ENCODE results near the gene FAM3C. TPM values are rescaled to one million over a fixed set of nuclear protein-coding genes. Genes with fewer than 3 reads are reported as not detected.

The FAM3C gene
- total RNA-seq, 1 experiment from 2014 or later: 322 TPM

DNA sequence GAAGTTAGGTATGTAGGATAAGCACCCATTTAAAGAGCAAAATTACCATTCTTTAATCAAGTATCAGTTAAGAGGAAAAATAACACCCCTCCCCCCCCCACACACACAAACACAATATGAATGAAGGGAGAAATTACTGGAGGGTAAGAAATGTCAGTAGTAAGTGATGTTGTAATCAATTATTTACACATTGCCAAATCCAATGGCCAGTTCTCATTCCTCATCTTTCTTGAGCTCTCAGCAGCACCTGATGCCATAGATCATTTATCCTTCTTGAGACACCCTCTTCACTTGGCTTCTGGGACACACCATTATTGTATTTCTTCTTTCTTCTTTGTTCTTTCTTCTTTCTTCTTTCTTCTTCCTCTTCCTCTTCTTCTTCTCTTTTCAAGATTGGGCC is 33.7 kb upstream of the FAM3C start:
- H3K27me3 ChIP-seq (ENCODE audit: insufficient read depth, low read length): no peaks in the 10 kb centered on the region
- no peaks in the 10 kb centered on the region for H4K20me1 ChIP-seq (ENCODE audit: insufficient read depth)
- H3K9me2 ChIP-seq (ENCODE audit: insufficient read depth): no peaks in the 10 kb centered on the region
- intact Hi-C loops (cut with micrococcal nuclease): loop anchor here (1.0 kb wide), 1 partner anchor 44 kb away; no protein-coding TSS in a partner anchor
- no peaks in the 10 kb centered on the region for H3K36me3 ChIP-seq (ENCODE audit: control insufficient read depth in 1 of 2, insufficient read depth in 2 of 2, low read length in 2 of 2)
- ChIA-PET POLR2A (no interaction called here), CTCF (no interaction called here), RAD21 (ENCODE audit: low non-redundant PET in 1 of 2, low total read pairs in 2 of 2, uncharacterized antibody in 2 of 2, unreplicated experiment in 2 of 2) (no interaction called here)
- H3K4me3 ChIP-seq (replicated peaks in 1 of 2; ENCODE audit: low read depth in 1 of 2, low read length in 2 of 2): no peak overlapping the region
- H3K79me2 ChIP-seq (ENCODE audit: insufficient read depth, low read length): no peaks in the 10 kb centered on the region
- no peak for DNase-seq (ENCODE audit: low read depth, low spot score)
- no peaks in the 10 kb centered on the region for H3K9me3 ChIP-seq (ENCODE audit: control insufficient read depth in 1 of 2, insufficient read depth in 1 of 2, low read depth in 1 of 2, low read length in 2 of 2)
- peak overlapping the region; percentile 22 for H2AFZ ChIP-seq (ENCODE audit: low read depth, low read length, poor library complexity, severe bottlenecking)
- H3K27ac ChIP-seq (ENCODE audit: low read depth, low read length): no peak overlapping the region
- H3K9ac ChIP-seq (ENCODE audit: low read length): no peak overlapping the region
- BruUV-seq (replicated peaks): no TSS peak
- ATAC-seq: no peak
- no peaks in the 10 kb centered on the region for H3K4me1 ChIP-seq (ENCODE audit: control insufficient read depth in 1 of 2, insufficient read depth in 2 of 2, low read length in 2 of 2)
- H3K4me2 ChIP-seq (ENCODE audit: low read length): no peak overlapping the region
- TF ChIP-seq, protein P1, sequence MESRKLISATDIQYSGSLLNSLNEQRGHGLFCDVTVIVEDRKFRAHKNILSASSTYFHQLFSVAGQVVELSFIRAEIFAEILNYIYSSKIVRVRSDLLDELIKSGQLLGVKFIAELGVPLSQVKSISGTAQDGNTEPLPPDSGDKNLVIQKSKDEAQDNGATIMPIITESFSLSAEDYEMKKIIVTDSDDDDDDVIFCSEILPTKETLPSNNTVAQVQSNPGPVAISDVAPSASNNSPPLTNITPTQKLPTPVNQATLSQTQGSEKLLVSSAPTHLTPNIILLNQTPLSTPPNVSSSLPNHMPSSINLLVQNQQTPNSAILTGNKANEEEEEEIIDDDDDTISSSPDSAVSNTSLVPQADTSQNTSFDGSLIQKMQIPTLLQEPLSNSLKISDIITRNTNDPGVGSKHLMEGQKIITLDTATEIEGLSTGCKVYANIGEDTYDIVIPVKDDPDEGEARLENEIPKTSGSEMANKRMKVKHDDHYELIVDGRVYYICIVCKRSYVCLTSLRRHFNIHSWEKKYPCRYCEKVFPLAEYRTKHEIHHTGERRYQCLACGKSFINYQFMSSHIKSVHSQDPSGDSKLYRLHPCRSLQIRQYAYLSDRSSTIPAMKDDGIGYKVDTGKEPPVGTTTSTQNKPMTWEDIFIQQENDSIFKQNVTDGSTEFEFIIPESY (IDR thresholded peaks at IDR 0.05; ENCODE audit: extremely low read depth, insufficient replicate concordance, low read length): no peak
- TF ChIP-seq ELF1 (IDR thresholded peaks at IDR 0.05; ENCODE audit: borderline replicate concordance, low read depth): no peak
- TF ChIP-seq EGR1 (IDR thresholded peaks at IDR 0.05; ENCODE audit: low read depth): no peak
- TF ChIP-seq EZH2 (IDR thresholded peaks at IDR 0.05): no peak
- no peak for TF ChIP-seq ZNF274 (IDR thresholded peaks at IDR 0.05; ENCODE audit: low read depth, low read length)
- no peak for TF ChIP-seq CEBPB (IDR thresholded peaks at IDR 0.05; ENCODE audit: low read depth)
- TF ChIP-seq CBX3 (IDR thresholded peaks at IDR 0.05; ENCODE audit: low read depth): no peak
- TF ChIP-seq EZH2phosphoT487 (IDR thresholded peaks at IDR 0.05; ENCODE audit: borderline replicate concordance): no peak
- TF ChIP-seq, protein P2, sequence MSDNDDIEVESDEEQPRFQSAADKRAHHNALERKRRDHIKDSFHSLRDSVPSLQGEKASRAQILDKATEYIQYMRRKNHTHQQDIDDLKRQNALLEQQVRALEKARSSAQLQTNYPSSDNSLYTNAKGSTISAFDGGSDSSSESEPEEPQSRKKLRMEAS (IDR thresholded peaks at IDR 0.05): no peak
- TF ChIP-seq, protein P3, sequence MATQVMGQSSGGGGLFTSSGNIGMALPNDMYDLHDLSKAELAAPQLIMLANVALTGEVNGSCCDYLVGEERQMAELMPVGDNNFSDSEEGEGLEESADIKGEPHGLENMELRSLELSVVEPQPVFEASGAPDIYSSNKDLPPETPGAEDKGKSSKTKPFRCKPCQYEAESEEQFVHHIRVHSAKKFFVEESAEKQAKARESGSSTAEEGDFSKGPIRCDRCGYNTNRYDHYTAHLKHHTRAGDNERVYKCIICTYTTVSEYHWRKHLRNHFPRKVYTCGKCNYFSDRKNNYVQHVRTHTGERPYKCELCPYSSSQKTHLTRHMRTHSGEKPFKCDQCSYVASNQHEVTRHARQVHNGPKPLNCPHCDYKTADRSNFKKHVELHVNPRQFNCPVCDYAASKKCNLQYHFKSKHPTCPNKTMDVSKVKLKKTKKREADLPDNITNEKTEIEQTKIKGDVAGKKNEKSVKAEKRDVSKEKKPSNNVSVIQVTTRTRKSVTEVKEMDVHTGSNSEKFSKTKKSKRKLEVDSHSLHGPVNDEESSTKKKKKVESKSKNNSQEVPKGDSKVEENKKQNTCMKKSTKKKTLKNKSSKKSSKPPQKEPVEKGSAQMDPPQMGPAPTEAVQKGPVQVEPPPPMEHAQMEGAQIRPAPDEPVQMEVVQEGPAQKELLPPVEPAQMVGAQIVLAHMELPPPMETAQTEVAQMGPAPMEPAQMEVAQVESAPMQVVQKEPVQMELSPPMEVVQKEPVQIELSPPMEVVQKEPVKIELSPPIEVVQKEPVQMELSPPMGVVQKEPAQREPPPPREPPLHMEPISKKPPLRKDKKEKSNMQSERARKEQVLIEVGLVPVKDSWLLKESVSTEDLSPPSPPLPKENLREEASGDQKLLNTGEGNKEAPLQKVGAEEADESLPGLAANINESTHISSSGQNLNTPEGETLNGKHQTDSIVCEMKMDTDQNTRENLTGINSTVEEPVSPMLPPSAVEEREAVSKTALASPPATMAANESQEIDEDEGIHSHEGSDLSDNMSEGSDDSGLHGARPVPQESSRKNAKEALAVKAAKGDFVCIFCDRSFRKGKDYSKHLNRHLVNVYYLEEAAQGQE (IDR thresholded peaks at IDR 0.05; ENCODE audit: low read depth): no peak
- TF ChIP-seq JUND (IDR thresholded peaks at IDR 0.05): no peak
- TF ChIP-seq ZFX (IDR thresholded peaks at IDR 0.05): no peak
- TF ChIP-seq, protein P4, sequence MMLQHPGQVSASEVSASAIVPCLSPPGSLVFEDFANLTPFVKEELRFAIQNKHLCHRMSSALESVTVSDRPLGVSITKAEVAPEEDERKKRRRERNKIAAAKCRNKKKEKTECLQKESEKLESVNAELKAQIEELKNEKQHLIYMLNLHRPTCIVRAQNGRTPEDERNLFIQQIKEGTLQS (IDR thresholded peaks at IDR 0.05): no peak
- no peak for TF ChIP-seq SRF (IDR thresholded peaks at IDR 0.05; ENCODE audit: low read depth)
- TF ChIP-seq POLR2AphosphoS5 (IDR thresholded peaks at IDR 0.05; ENCODE audit: low read depth, low read length): no peak
- no peak for TF ChIP-seq SIN3A (IDR thresholded peaks at IDR 0.05; ENCODE audit: low read depth)
- TF ChIP-seq POLR2A (IDR thresholded peaks at IDR 0.05; ENCODE audit: borderline replicate concordance, extremely low read depth, insufficient read depth, insufficient read length): no peak
- no peak for TF ChIP-seq FOSL1 (IDR thresholded peaks at IDR 0.05; ENCODE audit: low read depth)
- no peak for TF ChIP-seq TCF7L2 (IDR thresholded peaks at IDR 0.05; ENCODE audit: borderline replicate concordance, extremely low read depth, insufficient read depth, insufficient read length)
- no peak for TF ChIP-seq SP1 (IDR thresholded peaks at IDR 0.05; ENCODE audit: low read depth)
